SW 1271 (cell line): ENCODE measurements around the gene IGF2R.

Experiments
- DNase-seq, 2 experiments: peaks; one replicate each; lab custom pipeline; 2025; lab: John Stamatoyannopoulos, UW

IGF2R gene

DNA sequence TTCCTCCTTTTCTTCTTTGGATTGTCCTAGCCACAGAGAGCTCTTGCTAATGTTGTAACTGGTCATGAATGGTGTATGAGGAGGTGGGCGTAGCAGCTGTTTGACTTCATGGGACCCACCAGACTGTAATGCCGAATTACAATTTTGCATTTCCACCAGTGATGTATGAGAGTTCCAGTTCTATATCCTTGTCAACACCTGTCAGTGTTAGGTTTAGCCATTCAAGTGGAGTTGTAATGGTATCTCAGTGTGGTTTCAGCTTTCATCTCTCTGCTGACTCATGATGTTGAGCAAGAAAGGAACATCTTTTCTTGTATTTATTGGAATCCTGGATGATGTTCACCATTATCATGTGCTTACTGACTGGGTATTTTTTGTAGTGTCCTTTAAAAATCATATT is 5.1 kb downstream of the IGF2R start:
- DNase-seq, result peak in 1 of 2 experiments; percentile 21

DNA sequence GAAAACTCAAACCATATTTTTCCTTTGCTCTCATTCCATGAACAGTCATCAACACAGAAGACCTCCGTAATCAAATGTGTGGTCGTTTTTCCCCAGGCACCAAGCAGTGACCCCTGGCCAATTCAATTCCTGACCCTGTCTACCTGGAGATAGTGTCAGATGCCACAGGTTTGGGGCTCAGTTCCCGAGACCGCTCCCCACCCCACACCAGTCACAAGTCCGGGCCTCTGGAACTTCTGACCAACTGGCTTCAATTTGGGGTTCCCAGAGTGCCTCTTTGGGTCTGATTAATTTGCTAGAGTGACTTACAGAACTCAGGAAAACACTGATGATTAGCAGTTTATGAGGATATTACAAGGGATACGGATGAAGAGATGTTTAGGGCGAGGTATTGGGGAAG is 6.0 kb downstream of the IGF2R start:
- DNase-seq, result no peak

- DNase-seq, result no peak
Observed at GRCh38 chr6:159976686-159977254, 7.9 kb downstream of the IGF2R start.

GRCh38 chr6:159977255-159977903 is 8.5 kb downstream of the IGF2R start:
- DNase-seq, result no peak

DNA sequence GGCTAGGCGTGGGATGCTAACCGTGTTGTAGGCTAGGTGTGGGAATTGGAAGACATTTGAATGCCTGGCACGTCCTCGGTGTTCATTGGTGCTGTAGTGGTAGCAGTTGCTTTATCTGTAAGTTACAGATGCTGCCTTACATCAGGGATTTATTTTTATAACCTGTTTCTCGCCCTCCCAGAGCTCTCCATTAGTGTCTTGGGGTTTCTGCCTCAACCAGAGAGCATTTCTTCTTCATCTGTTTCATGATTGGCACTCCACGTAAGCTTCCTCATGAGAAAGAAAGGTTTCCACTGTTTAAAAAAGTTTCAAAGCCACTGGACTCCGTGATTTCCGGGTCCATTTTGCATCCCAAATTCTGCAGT is 9.0 kb downstream of the IGF2R start:
- no peak for DNase-seq

DNA sequence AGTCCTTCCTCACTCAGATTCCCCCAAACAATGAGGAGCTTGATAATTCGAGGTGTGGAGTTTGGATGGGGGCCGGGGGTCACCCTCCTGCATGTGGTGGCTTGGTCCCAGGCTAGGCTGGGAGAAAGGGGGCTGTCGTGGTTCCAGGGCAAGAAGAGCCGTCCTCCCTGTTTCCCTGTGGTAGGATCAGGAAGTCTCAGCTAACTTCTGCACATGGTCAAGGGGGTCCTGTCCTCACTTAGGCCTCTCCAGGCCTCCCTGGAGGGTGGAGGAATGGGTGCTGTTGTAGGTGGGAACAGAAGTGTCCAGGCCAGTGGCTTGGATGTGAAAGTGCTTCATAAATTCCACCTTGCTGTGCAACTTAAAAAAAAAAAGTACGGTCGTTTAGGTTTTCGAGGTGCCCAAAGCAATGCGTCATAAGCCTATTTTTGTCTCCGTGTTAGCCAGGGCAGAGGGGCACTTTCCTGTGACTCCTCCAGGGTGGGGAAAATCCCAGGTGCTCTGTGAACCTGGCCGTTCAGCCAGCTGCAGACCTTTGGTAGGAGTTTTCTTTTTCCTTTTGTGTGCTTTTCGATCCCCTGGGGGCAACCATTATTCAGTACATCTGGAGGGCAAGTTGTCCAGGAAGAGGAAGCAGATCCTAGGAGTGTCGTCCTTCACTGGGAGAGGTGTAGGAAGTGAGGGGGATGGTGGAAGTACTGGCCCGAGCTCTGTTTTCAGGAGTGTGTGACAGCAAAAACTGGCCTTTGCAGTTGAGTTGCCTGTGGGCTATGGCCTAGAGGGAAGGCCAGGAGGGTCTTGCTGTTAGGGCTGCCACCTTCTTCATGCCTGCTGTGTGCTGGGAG is 9.6 kb downstream of the IGF2R start:
- DNase-seq, result no peak

DNA sequence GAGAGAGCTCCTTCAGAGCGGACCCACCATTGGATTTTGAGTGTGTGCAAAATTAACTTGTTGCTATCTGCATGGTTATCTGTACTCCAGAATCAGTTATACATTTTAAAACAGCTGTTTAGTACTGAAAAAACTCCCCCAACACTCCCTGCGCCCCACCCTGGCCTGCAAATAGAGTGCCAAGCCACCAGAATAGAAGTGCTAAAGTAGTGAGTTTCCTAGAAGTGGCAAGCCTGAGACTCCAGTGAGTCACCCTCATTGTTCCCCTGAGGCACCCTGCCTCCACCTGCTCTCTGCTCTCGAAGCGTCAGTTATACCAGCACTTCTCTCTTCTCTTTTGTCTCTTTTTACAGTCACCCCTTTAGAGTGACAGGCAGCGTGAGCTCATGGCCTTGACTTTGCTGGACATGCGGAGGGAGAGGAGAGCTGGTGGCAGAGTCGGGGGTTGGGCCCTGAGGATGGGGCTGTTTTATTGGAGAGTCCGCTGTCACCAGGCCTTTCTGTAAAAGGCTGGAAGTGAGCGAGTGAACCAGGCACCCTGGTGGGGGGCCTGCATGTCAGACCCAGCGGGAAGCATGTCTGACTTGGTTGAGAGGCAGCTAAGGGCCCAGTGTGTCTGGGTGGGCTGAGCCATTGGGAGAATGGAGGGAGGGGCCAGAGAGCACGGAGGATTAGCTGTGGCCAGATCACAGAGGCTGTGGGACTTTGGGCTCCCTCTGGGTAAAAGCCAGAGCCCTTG is 10.4 kb downstream of the IGF2R start:
- no peak for DNase-seq

- no peak for DNase-seq
Observed at GRCh38 chr6:159980474-159980873, 11.6 kb downstream of the IGF2R start.

- DNase-seq, result no peak
Observed at GRCh38 chr6:159981071-159981402, 12.2 kb downstream of the IGF2R start.

- DNase-seq, result no peak
Observed at GRCh38 chr6:159981403-159982245, 12.7 kb downstream of the IGF2R start.

DNA sequence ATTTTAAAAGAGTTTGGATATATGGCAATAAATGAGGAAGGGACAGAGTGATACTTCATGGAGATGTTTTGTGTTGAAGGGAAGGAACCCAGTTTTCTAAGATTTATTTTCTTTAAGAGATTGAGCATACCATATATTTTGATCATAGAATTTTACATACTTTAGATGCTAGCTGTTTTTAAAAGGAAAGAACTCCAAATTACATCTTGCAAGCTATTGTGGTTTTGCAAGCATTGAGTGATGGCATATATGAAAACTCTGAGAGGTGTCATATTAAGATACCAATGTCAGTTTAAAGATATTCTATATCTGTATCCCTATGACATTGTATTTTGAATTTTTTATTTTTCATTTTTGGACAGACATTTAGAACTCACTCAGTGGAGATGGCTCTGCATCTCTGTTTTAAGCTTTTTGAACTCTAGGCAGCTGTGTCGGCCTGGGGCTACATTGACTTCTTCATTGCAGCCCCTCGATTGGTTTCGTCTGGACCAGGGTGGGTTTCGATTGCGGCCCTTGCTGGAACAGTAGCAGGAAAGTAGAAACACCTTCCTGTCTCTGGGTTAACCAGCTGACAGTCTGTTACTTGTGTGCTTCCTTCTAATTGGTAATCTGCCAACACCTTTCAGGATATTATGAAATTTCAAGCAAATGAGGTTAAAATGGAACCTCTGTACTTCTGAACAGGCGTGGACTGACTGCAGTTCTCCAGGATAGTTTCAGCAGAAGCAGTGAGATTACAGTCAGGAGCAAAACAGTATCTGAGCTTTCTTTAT is 14.0 kb downstream of the IGF2R start:
- no peak for DNase-seq

DNA sequence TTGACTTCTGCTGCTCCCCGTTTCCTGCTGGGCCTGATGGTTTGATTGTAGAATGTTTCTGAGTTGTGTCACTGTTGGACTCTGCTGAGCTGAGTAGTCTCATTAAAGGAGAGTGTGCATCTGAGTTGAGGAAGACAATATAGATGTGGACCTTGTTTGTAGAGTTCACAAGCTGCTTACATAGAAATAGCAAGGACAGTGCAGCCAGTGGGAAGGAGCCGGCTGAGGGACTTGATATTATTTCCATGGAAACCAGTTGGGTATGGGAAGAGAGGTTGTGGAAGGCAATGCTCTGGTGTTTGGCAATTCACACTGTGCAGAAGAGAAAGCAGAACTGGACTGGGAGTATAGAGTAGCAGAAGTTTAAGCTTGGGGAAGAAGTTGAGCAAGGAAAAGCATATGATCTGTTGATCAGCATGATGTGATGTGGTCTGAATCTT is 14.8 kb downstream of the IGF2R start:
- DNase-seq, result no peak

GRCh38 chr6:159984268-159984786 is 15.4 kb downstream of the IGF2R start:
- no peak for DNase-seq

GRCh38 chr6:159985296-159985945 is 16.5 kb downstream of the IGF2R start:
- DNase-seq, result no peak

- no peak for DNase-seq
Observed at GRCh38 chr6:159988983-159989454, 20.1 kb downstream of the IGF2R start.

DNA sequence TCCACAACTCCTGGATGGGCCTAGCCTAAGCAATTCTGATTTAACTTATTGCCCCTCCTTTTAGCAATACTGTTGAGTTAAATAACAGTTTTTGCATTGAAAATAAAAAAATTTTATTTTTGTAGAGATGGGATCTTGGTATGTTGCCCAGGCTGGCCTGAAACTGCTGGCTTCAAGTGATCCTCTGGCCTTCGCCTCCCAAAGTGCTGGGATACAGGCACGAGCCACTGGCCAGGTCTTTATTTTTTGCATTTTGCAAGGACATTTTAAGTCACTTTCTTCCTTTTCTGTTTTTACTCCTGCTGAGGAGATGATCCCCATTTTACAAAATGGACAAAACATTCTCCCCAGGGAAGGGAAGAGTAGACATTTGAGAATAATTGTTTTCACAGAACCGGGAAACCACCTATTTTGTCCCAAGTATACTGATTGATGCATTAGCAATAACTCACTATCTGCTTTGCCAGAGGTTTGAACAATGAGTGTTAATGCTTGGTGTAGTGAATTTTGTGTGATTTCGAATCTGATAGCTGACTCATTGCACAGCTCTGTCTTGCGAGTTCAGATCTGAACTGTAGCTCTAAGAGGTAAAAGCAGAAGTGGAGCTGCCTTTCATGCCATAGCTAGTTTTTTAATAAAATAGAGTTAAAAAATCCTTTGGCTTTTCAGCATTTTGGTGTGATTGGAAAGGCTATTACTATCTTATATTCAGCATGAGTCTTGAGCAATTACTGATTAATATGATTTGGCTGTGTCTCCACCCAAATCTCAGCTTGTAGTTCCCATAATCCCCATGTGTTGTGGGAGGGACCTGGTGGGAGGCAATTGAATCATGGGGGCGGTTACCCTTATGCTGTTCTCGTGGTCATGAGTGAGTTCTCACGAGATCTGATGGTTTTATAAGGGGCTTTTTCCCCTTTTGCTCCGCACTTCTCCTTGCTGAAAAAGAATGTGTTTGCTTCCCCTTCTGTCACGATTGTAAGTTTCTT is 20.9 kb downstream of the IGF2R start:
- DNase-seq, result no peak

DNA sequence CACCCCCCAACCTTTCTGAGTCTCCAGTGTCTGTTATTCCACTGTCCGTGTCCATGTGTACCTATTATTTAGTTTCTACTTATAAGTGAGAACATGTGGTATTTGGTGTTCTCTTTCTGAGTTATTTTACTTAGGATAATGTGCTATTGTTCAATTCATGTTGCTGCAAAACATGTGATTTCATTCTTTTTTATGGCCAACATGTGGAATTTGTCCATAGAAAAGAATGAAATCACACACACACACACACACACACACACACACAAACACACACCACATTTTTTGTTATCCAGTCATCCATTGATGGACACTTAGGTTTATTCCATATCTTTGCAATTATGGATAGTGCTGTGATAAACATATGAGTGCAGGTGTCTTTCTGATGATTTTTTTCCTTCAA is 23.5 kb downstream of the IGF2R start:
- DNase-seq, result no peak

- no peak for DNase-seq
Observed at GRCh38 chr6:159995405-159995804, 26.5 kb downstream of the IGF2R start.
